Loucy (cell line): ENCODE data around the gene SND1.

ENCODE experiments used
- H2AFZ ChIP-seq: fragments of 200-600 bp; sonication (generic); 2 replicates; pipeline ENCODE4 v1.6.0; 2016; ENCODE audit warnings: antibody characterized with exemption, mild to moderate bottlenecking, low read length, moderate library complexity
- H3F3A ChIP-seq: fragments of 200-600 bp; 2 replicates; pipeline ENCODE4 v1.6.0; 2016; ENCODE audit warnings: antibody characterized with exemption, low read depth, mild to moderate bottlenecking
- H3K27me3 ChIP-seq: fragments of 200-600 bp; sonication (generic); 2 replicates; pipeline ENCODE4 v1.6.1; 2014; ENCODE audit warnings: low read length, mild to moderate bottlenecking; ENCODE audit not compliant: insufficient read depth, poor library complexity, severe bottlenecking
- H3K36me3 ChIP-seq: fragments of 200-600 bp; sonication (generic); 2 replicates; pipeline ENCODE4 v1.6.1; 2016; ENCODE audit warnings: low read length; ENCODE audit not compliant: insufficient read depth
- H3K4me1 ChIP-seq: fragments of 200-600 bp; sonication (generic); 2 replicates; pipeline ENCODE4 v1.5.1; 2014; ENCODE audit warnings: low read length, mild to moderate bottlenecking; ENCODE audit not compliant: insufficient read depth, poor library complexity, severe bottlenecking
- H3K4me2 ChIP-seq: fragments of 200-600 bp; sonication (generic); 2 replicates; pipeline ENCODE4 v1.6.0; 2014; ENCODE audit warnings: antibody characterized with exemption, low read length, low read depth, mild to moderate bottlenecking; ENCODE audit not compliant: poor library complexity, severe bottlenecking
- H3K4me3 ChIP-seq: fragments of 200-600 bp; sonication (generic); 2 replicates; pipeline ENCODE4 v1.5.1; 2014; ENCODE audit warnings: low read length, mild to moderate bottlenecking, mixed read lengths; ENCODE audit not compliant: poor library complexity, severe bottlenecking
- H3K79me2 ChIP-seq: fragments of 200-600 bp; sonication (generic); 2 replicates; pipeline ENCODE4 v1.6.1; 2014; ENCODE audit warnings: low read length; ENCODE audit not compliant: insufficient read depth
- H3K9ac ChIP-seq: fragments of 200-600 bp; sonication (generic); 2 replicates; pipeline ENCODE4 v1.6.0; 2014; ENCODE audit warnings: mild to moderate bottlenecking, low read depth, low read length, moderate library complexity; ENCODE audit not compliant: poor library complexity, severe bottlenecking
- H3K9me2 ChIP-seq: fragments of 200-600 bp; sonication (generic); replicated peaks from 2 replicates; pipeline ENCODE4 v1.6.1; 2016; ENCODE audit warnings: low read depth, low read length, mixed read lengths
- H3K9me3 ChIP-seq: fragments of 200-600 bp; sonication (generic); 2 replicates; pipeline ENCODE4 v1.6.1; 2014; ENCODE audit warnings: mild to moderate bottlenecking, antibody characterized with exemption, low read length, low read depth; ENCODE audit not compliant: insufficient read depth
- H4K20me1 ChIP-seq: fragments of 200-600 bp; sonication (generic); 2 replicates; pipeline ENCODE4 v1.6.0; 2014; ENCODE audit warnings: antibody characterized with exemption, low read length, mild to moderate bottlenecking; ENCODE audit not compliant: insufficient read depth, poor library complexity, severe bottlenecking
- EZH2phosphoT487 ChIP-seq: fragments of 200-600 bp; IDR thresholded peaks from 2 replicates; pipeline ENCODE4 v1.6.1; 2018; ENCODE audit warnings: antibody characterized with exemption, mild to moderate bottlenecking, moderate library complexity, borderline replicate concordance
- TF ChIP-seq, protein P1 (sequence below): fragments of 200-600 bp; sonication (generic); conservative IDR thresholded peaks from 2 replicates; pipeline ENCODE4 v1.5.1; 2014; ENCODE audit warnings: mild to moderate bottlenecking, antibody characterized with exemption, low read length

The SND1 gene

DNA sequence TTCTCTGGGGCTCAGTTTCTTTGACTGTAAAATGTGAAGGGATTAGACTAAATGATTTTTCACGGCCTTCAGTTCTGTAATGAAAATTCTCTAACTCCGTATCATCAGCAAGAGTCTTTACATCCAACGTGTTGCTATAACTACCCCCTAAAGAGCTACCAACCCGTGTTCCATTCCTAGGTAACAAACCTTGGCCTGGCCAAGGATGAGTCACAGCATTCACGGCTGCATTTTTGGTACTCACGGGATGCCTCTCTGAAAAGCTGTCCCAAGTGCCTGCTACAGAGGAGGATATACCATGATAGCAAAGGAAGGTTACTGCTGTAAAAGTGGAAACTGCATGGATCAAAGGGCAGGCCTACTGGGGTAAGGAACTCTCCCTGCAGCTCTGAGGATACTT lies 373.4 kb downstream of the SND1 start:
- H3K36me3 ChIP-seq = peaks cover 12% of the 10 kb centered on the region; the same call in 1 of the 2 replicates
- H3K27me3 ChIP-seq = no peaks in the 10 kb centered on the region
- H2AFZ ChIP-seq = no peak overlapping the region
- H3K9me3 ChIP-seq = no peaks in the 10 kb centered on the region
- no peaks in the 10 kb centered on the region for H3F3A ChIP-seq
- H3K4me2 ChIP-seq = no peak overlapping the region
- H3K4me1 ChIP-seq = peaks cover 9% of the 10 kb centered on the region
- no peak overlapping the region for H3K4me3 ChIP-seq
- no peaks in the 10 kb centered on the region for H4K20me1 ChIP-seq
- H3K9me2 ChIP-seq = no peaks in the 10 kb centered on the region
- H3K9ac ChIP-seq = no peak overlapping the region
- TF ChIP-seq EZH2phosphoT487 = no peak
- TF ChIP-seq, protein P1, sequence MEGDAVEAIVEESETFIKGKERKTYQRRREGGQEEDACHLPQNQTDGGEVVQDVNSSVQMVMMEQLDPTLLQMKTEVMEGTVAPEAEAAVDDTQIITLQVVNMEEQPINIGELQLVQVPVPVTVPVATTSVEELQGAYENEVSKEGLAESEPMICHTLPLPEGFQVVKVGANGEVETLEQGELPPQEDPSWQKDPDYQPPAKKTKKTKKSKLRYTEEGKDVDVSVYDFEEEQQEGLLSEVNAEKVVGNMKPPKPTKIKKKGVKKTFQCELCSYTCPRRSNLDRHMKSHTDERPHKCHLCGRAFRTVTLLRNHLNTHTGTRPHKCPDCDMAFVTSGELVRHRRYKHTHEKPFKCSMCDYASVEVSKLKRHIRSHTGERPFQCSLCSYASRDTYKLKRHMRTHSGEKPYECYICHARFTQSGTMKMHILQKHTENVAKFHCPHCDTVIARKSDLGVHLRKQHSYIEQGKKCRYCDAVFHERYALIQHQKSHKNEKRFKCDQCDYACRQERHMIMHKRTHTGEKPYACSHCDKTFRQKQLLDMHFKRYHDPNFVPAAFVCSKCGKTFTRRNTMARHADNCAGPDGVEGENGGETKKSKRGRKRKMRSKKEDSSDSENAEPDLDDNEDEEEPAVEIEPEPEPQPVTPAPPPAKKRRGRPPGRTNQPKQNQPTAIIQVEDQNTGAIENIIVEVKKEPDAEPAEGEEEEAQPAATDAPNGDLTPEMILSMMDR = no peak
- H3K79me2 ChIP-seq = no peaks in the 10 kb centered on the region

DNA sequence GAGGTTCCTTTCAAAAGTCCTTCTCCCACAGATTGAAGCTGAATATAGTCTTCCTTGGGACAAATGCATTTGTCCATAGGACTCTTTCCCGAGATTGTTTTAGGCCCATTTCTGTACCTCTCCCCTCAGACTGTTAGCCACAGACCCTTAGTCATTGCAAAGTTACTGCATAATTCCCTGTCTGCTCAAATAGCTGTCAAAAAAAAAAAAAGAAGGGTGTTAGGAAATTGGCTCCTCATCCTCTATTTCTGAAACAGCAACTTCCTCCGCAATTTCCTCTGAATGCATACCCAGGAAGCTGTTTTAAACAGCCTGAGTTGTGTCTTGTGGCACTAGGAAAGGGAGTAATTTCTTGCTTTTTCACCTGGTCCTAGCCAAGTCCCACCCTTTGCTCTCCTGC lies 373.8 kb downstream of the SND1 start:
- H3K4me2 ChIP-seq = no peak overlapping the region
- peaks cover 8% of the 10 kb centered on the region; the same call in 1 of the 2 replicates for H3K36me3 ChIP-seq

DNA sequence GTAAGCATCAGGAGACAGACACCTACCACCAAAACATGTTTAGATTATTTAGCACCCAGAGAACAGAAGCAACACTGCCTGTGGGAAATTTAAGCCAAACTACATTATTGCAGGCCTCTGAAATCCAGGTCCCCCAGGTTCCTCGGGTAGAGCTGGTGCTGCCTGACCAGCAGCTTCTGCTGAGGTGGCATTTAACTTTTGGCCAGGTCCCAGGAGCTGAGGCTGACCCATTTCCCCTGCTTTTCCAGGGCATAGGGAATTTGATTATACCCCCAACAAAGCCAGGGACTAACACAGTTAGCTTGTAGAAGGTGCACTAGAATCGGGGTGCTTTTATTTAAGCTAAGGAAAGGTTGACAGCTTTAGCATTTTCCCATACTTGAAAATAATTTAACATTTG lies 374.6 kb downstream of the SND1 start:
- H3K9ac ChIP-seq = no peak overlapping the region
- H3K4me1 ChIP-seq = peaks cover 4% of the 10 kb centered on the region
- H3K36me3 ChIP-seq = peaks cover 7% of the 10 kb centered on the region; the same call in 1 of the 2 replicates
- no peaks in the 10 kb centered on the region for H3K9me2 ChIP-seq
- H2AFZ ChIP-seq = no peak overlapping the region
- no peaks in the 10 kb centered on the region for H3K9me3 ChIP-seq
- H3K4me3 ChIP-seq = no peak overlapping the region
- no peaks in the 10 kb centered on the region for H3K79me2 ChIP-seq
- no peak overlapping the region for H3K4me2 ChIP-seq
- TF ChIP-seq, protein P1 = no peak
- TF ChIP-seq EZH2phosphoT487 = no peak
- no peaks in the 10 kb centered on the region for H4K20me1 ChIP-seq
- H3K27me3 ChIP-seq = no peaks in the 10 kb centered on the region
- no peaks in the 10 kb centered on the region for H3F3A ChIP-seq

More for the DNA sequence above, 373.8 kb downstream of the SND1 start:
- Histone ChIP-seq H3K9me2 (no peaks in the 10 kb centered on the region), H3K4me3 (no peak overlapping the region), H3K79me2 (no peaks in the 10 kb centered on the region), H2AFZ (no peak overlapping the region), H3K4me1 (peaks cover 9% of the 10 kb centered on the region), H3K9me3 (no peaks in the 10 kb centered on the region), H3K27me3 (no peaks in the 10 kb centered on the region), H4K20me1 (no peaks in the 10 kb centered on the region), H3K9ac (no peak overlapping the region), H3F3A (no peaks in the 10 kb centered on the region)
- TF ChIP-seq EZH2phosphoT487 = no peak
- TF ChIP-seq, protein P1 = no peak
